Muscle layer of duodenum (tissue), 2 donors: ENCODE measurements around the gene PXDC1.
"Not testable (repeated sequence)": the region's sequence is repeated elsewhere in the genome, so short reads cannot be mapped to it uniquely, and the experiment has no call there.

Source experiments
- H3K27ac ChIP-seq: one replicate; pipeline ENCODE4 v1.7.0; 2013; ENCODE audit warnings: mild to moderate bottlenecking, low read length
- H3K27me3 ChIP-seq: one replicate; pipeline ENCODE4 v1.7.0; 2013; ENCODE audit warnings: low read depth, mild to moderate bottlenecking, control low read depth, low read length
- H3K36me3 ChIP-seq, 2 donors: one replicate each; pipeline ENCODE4 v1.7.0; 2013; ENCODE audit warnings: low read length in 2 of 2, control low read depth in 1 of 2, mild to moderate bottlenecking in 1 of 2; ENCODE audit not compliant: insufficient read depth in 2 of 2, control insufficient read depth in 1 of 2
- H3K4me1 ChIP-seq, 2 donors: one replicate each; pipeline ENCODE4 v1.7.0; 2013; ENCODE audit warnings: low read length in 2 of 2, mild to moderate bottlenecking in 2 of 2, control low read depth in 1 of 2, moderate library complexity in 1 of 2; ENCODE audit not compliant: insufficient read depth in 2 of 2, control insufficient read depth in 1 of 2
- H3K4me3 ChIP-seq, 2 donors: one replicate each; pipeline ENCODE4 v1.7.0; 2013; ENCODE audit warnings: low read length in 2 of 2, low read depth in 1 of 2, mild to moderate bottlenecking in 1 of 2
- H3K9me3 ChIP-seq, 2 donors: one replicate each; pipeline ENCODE4 v1.7.0; 2013; ENCODE audit warnings: low read length in 2 of 2, control low read depth in 1 of 2, mild to moderate bottlenecking in 1 of 2; ENCODE audit not compliant: control insufficient read depth in 1 of 2
- donor health status: healthy.

Gene PXDC1

DNA sequence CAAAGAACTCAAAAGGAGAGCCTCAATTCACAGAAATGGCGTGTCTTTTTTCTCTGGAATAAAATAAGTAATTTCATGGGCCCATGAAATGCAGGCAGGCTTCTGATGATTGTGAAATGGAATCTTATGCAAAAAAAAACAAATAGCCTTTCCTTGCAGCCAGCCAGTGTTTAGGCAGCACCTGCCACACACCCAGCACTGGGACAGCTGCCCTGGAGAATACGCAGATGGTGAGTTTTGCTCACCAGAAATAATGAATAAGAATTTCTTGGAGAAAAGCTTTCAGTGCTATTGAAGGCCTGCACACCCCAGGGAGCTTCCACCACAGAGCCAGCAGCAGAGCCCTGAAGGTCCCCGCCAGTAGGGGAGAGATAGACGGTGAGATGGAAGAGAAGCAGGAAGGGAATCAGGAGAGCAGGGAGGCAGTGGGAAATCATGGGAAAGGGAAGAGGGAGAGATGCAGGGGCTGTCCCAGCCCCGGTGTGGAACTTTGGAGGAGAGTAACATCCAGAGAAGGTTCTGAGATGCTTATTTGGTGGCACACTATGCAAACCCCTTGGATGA is 54.9 kb downstream of the PXDC1 start:
- Histone ChIP-seq H3K4me1 (no peaks in the 10 kb centered on the region), H3K36me3 (no peaks in the 10 kb centered on the region), H3K27me3 (no peaks in the 10 kb centered on the region), H3K9me3 (no peaks in the 10 kb centered on the region), H3K27ac (no peak overlapping the region), H3K4me3 (no peak overlapping the region)

GRCh38 chr6:3695065-3695817 is 56.3 kb downstream of the PXDC1 start:
- H3K4me3 ChIP-seq: no peak overlapping the region
- no peaks in the 10 kb centered on the region for H3K4me1 ChIP-seq
- H3K36me3 ChIP-seq: no peaks in the 10 kb centered on the region
- H3K27me3 ChIP-seq: no peaks in the 10 kb centered on the region
- H3K9me3 ChIP-seq: no peaks in the 10 kb centered on the region
- H3K27ac ChIP-seq: no peak overlapping the region

- H3K36me3 ChIP-seq: no peaks in the 10 kb centered on the region
- H3K27me3 ChIP-seq: no peaks in the 10 kb centered on the region
- H3K9me3 ChIP-seq: no peaks in the 10 kb centered on the region
- H3K4me3 ChIP-seq: no peak overlapping the region
- no peaks in the 10 kb centered on the region for H3K4me1 ChIP-seq
- H3K27ac ChIP-seq: no peak overlapping the region
Measured at GRCh38 chr6:3693831-3694230, 57.7 kb downstream of the PXDC1 start.

GRCh38 chr6:3690506-3690905 is 61.0 kb downstream of the PXDC1 start:
- Histone ChIP-seq H3K4me1 (no peaks in the 10 kb centered on the region), H3K27ac (no peak overlapping the region), H3K9me3 (no peaks in the 10 kb centered on the region), H3K36me3 (no peaks in the 10 kb centered on the region), H3K4me3 (no peak overlapping the region), H3K27me3 (no peaks in the 10 kb centered on the region)

DNA sequence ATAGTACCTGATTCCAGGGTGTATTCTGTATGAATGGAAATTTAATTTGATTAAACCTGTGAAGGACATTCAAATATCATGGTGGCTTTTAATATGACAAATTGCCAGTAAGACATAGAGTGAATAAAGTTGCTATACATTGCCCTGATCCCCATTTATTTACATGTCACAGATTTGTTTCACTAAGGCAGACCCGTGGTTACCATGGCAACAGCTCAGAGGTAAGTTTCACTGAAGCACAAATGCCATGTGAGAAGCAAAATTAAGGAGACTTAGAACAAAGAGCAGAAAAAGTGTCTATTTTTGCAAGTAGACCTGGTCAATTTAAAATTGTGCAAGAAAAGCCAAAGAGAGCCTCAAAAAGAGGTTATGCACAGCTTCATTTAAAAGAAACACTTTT is 63.7 kb downstream of the PXDC1 start:
- Histone ChIP-seq H3K4me1 (no peaks in the 10 kb centered on the region), H3K4me3 (no peak overlapping the region), H3K9me3 (no peaks in the 10 kb centered on the region), H3K36me3 (no peaks in the 10 kb centered on the region), H3K27ac (no peak overlapping the region), H3K27me3 (no peaks in the 10 kb centered on the region)

DNA sequence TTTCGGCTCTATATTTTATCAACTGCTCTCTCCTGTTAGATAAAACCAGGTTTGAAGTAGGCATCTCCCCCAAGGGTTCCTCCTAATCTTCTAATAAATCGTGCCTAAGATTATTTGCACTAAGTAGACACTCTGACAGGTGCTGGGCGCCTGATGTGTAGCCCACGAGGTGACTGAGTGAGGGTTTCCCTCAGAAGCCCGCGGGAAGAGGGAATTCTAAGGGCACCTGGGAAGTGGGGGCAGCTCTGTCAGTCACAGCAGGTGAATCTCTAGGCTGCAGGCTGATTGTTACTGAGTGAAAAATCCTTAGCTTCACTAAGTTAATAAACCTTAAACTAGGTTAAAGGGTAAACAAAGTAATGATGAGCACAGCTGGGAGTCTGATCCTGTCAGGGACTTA is 68.2 kb downstream of the PXDC1 start:
- no peaks in the 10 kb centered on the region for H3K9me3 ChIP-seq
- H3K4me1 ChIP-seq: no peaks in the 10 kb centered on the region
- H3K4me3 ChIP-seq: no peak overlapping the region
- H3K36me3 ChIP-seq: no peaks in the 10 kb centered on the region
- no peak overlapping the region for H3K27ac ChIP-seq
- H3K27me3 ChIP-seq: no peaks in the 10 kb centered on the region

DNA sequence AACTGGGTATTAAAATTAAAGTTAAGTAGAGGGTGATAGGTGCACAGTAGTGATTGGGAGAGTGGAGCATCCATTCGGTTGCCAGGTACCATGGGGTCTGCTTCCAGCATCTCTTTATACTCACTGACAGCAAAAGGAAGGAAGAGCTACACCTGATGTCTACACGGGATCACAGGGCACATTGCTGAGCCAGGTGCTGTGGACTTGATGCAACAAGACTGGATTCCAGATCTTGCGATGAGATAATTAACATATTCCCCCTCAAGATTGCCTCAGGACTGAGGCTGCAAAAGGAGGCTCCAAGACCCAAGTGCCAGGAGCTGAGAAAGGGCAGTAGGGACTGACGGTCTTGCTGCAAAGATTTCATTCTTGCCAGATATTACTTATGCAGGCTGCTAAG is 72.6 kb downstream of the PXDC1 start:
- Histone ChIP-seq H3K27me3 (no peaks in the 10 kb centered on the region), H3K9me3 (peaks cover 0 to 3% of the 10 kb centered on the region in 2 donors), H3K36me3 (no peaks in the 10 kb centered on the region), H3K4me1 (no peaks in the 10 kb centered on the region), H3K27ac (no peak overlapping the region), H3K4me3 (no peak overlapping the region)

- H3K4me1 ChIP-seq, H3K27ac ChIP-seq, H3K36me3 ChIP-seq, H3K4me3 ChIP-seq, H3K9me3 ChIP-seq, H3K27me3 ChIP-seq: not testable (repeated sequence)
Measured at GRCh38 chr6:3677751-3678150, 73.8 kb downstream of the PXDC1 start.

DNA sequence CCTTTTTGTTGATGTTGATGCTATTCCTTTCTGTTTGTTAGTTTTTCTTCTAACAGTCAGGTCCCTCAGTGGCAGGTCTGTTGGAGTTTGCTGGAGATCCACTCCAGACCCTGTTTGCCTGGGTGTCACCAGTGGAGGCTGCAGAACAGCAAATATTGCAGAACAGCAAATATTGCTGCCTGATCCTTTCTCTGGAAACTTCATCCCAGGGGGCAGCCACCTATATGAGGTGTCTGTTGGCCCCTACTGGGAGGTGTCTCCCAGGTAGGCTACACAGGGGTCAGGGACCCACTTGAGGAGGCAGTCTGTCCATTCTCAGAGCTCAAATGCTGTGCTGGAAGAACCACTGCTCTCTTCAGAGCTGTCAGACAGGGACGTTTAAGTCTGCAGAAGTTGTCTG is 74.2 kb downstream of the PXDC1 start:
- H3K4me1 ChIP-seq, H3K27me3 ChIP-seq, H3K27ac ChIP-seq, H3K9me3 ChIP-seq, H3K4me3 ChIP-seq, H3K36me3 ChIP-seq: not testable (repeated sequence)
